HEK293T (cell line): ENCODE data around the gene NAT16.

Experiments
- FOXM1 ChIP-seq: fragments of 450-650 bp; IDR thresholded peaks from 2 replicates; pipeline ENCODE4 v1.6.1; 2017; ENCODE audit warnings: mild to moderate bottlenecking, borderline replicate concordance
- ZNF384 ChIP-seq: fragments of 450-650 bp; IDR thresholded peaks from 2 replicates; pipeline ENCODE4 v1.6.1; 2016

- TF ChIP-seq ZNF384 (no peak), FOXM1 (no peak)
These were observed 21.9 kb upstream of the NAT16 start for GRCh38 chr7:101201695-101202602.
